ENCODE measurements around the gene ACSM2A. TPM values are rescaled to one million over a fixed set of nuclear protein-coding genes. Genes with fewer than 3 reads are reported as not detected.
A peak's percentile ranks its signal among the peaks of the same experiment; 100 is the strongest.
"Not testable (repeated sequence)": the region's sequence is repeated elsewhere in the genome, so short reads cannot be mapped to it uniquely, and the experiment has no call there.

The ACSM2A gene, protein sequence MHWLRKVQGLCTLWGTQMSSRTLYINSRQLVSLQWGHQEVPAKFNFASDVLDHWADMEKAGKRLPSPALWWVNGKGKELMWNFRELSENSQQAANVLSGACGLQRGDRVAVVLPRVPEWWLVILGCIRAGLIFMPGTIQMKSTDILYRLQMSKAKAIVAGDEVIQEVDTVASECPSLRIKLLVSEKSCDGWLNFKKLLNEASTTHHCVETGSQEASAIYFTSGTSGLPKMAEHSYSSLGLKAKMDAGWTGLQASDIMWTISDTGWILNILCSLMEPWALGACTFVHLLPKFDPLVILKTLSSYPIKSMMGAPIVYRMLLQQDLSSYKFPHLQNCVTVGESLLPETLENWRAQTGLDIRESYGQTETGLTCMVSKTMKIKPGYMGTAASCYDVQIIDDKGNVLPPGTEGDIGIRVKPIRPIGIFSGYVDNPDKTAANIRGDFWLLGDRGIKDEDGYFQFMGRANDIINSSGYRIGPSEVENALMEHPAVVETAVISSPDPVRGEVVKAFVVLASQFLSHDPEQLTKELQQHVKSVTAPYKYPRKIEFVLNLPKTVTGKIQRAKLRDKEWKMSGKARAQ
- total RNA-seq, result 359 TPM

DNA sequence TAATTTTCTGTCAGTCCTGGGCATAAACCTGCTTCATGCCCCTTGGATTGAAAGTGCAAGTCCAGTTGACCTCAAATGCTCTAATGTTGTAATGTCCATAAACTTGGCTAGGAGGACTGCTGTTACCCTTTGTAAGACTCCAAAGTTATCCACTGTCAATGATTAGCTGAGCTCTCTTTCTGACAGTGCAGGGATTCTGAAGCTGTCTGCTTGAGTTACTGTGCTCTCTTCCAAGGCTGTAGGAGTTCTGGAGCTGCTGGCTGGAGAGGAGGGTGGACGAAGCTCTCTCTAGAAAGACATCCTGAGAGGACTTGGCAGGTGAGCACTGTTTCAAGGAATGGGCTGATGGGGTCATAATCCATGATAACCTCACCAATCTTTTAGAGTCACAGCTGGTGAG is at the start of gene ACSM2A:
ACSM2A (plus strand) TSS at position 158 of the 400 bp plus-strand sequence. CDS start 8,594 bp downstream, outside the sequence.
- ATAC-seq, result peak; percentile 66

DNA sequence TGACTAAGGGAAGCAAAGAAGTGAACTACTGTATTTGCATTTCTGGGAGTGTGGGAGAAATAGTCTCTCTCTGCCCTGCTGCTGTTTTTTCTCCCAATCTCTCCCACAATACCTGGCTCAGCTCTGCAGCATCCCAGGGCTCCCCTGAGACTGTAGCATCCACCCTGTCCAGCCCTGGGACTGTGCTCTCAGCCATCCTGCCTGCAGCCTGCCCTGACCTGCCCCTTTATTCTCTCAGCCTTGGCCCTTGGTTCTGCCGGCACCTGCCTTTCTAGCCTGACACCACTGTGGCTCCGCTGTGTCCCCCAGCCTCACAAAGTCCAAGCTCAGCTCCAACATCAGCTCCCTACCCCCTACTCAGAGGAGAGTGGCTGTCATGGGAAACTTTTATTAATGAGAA is 48.7 kb upstream of the ACSM2A start:
- no peak for DNase-seq (ENCODE audit: low spot score)
- ATAC-seq, result no peak

More for the DNA sequence above, at the start of gene ACSM2A:
- DNase-seq (ENCODE audit: low spot score), result not testable (repeated sequence)

DNA sequence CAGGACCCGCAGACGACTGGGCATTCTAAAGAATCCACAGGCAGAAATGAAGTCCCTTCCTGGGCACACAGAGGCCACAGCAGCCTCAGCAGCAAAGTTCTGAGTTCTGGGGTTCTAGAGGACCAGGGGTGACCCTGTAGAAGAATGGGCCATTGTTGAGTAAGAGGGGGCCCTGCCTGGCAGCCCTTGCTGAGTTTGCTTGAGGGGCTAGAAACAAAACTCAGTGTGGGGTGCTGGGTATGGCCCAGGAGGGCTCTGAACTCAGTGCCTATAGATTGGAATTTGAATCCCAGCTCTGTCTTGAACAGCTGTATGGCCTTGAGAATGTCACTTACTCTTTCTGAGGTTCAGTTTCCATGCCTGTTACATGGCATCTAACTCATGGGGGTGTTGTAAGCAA is 46.7 kb upstream of the ACSM2A start, which contains the start of gene PDILT:
PDILT (minus strand) TSS at position 101 of the 400 bp plus-strand sequence. CDS start 5,437 bp downstream, outside the sequence.
- ATAC-seq, result no peak

DNA sequence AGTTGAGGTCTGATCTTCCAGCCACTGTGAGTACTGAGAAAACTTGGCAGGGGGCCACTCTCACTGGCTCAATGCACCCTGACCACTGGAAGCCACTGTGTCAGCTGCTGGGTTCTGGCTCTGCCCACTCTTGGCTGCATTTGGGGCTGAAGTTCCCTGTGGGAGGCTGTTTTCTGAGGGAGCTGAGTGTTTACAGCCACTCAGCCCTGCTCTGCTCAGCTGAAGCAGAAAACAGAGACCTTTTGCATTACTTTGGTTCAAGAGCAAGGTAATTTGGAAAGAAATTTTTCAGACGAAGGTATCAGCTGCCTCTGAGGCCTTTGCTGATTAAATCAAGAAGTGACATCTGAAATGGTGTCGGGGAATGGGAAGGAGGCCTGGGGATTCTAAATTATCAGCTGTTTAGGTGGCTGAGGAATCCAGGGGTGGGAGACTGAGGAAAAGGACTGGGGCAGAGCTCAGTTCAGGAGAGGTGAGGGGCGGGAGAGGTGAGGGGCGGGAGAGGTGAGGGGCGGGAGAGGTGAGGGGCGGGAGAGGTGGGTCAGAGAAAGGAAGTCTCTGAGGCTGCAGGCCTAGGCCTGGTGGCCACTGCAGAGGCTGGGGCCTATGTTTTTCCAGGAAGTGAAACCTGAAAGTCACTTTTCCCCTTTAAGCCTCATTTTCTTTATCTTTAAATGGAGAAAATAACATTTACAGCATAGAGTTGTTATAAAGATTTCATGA is 41.8 kb upstream of the ACSM2A start, which contains the start of gene ACSM5:
ACSM5 (plus strand) TSS at position 137 of the 723 bp plus-strand sequence. CDS start 1,951 bp downstream, outside the sequence.
- ATAC-seq (peak; percentile 92), DNase-seq (ENCODE audit: low spot score) (peak; percentile 97)

More for the DNA sequence above, 46.7 kb upstream of the ACSM2A start, which contains the start of gene PDILT:
- no peak for DNase-seq (ENCODE audit: low spot score)

DNA sequence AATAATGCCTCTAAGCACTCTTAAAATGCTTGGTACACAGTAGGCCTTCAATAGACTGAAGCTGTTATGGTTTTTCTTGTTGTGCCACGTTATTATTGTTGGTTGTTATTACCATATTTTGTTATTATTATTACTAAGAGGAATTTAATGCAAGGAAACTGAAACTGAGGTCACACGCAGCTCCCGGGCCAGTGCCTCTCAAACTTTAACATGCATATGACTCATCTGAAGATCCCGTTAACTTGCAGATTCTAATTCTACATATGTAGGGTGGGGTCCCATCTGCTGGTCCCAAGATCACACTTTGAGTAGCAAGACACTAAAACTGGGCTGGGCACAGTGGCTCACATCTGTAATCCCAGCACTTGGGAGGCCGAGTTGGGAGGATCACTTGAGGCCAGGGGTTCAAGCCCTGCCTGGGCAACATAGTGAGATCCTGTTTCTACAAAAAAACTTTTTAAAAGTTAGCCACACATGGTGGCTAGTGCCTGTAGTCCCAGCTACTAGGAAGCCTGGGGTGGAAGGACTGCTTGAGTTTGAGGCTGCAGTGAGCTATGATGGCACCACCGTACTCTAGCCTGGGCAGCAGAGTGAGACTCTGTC is 41.1 kb upstream of the ACSM2A start:
- ATAC-seq (peak; percentile 10), DNase-seq (ENCODE audit: low spot score) (no peak)

DNA sequence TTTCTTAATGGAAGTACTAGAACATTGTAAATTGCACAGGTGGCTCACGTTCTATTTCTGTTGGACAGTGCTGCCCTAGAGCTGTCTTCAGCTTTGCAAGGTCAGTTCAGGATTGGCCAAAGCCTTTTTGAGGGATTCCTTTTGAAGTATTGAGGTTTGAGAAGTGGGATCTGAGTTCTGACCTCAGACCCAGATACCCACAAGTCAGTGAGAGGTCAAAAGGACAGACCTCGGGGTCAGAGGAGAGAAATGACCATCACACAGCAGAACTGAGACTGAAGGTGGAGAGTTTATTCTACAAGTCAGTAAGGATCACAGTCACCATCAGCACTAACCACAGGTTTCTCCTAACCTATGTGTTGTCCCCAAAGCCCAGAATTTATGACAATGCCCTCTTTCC is 40.3 kb upstream of the ACSM2A start:
- no peak for DNase-seq (ENCODE audit: low spot score)
- peak; percentile 28 for ATAC-seq

DNA sequence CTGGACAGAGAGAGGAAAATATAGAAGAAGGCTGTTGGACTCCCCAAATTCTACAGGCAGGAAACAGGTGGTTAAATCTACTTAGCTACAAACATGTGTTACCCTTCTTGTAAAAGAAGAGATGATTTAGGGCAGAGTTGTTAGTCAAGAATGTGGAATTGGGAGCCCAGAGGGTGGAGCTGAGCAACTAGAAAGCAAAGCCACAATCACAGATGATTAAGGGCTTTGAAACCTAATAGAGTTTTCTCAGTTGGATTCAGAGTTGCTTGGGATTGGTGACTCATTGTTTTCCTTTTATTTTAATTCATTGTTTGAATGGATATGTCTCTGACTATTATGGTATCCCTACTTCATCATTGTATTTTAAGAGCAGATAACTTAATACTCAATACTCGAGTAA is 35.8 kb upstream of the ACSM2A start:
- no peak for DNase-seq (ENCODE audit: low spot score)
- no peak for ATAC-seq

DNA sequence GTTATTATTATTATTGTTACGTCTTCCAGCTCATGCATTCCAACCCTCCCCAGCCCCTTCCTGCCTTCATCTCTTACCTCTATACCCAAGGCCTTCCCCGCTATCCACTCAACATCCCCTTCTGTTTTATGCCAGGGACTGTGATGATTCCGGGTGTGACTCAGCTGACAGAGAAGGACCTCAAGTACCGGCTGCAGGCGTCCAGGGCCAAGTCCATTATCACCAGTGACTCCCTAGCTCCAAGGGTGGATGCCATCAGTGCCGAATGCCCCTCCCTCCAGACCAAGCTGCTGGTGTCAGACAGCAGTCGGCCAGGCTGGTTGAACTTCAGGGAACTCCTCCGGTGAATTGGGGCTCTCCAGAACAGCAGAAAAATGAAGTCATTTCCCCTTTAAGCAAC is 32.2 kb upstream of the ACSM2A start:
- not testable (repeated sequence) for DNase-seq (ENCODE audit: low spot score); ATAC-seq

DNA sequence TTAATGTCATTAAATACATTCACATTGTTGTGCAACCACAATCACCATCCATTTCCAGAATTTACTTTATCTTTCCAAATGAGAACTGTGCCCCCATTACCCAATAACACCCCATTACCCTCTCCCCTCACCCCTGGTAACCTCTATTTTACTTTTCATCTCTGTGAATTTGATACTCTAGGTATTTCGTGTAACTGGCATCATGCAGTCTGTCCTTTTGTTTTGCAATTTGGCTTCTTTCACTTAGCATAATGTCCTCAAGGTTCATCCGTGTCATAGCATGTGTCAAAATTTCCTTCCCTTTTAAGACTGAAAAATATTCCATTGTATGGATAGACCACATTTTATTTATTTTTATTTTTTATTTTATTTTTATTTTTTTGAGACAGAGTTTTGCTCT is 29.6 kb upstream of the ACSM2A start:
- ATAC-seq; DNase-seq (ENCODE audit: low spot score): not testable (repeated sequence)

DNA sequence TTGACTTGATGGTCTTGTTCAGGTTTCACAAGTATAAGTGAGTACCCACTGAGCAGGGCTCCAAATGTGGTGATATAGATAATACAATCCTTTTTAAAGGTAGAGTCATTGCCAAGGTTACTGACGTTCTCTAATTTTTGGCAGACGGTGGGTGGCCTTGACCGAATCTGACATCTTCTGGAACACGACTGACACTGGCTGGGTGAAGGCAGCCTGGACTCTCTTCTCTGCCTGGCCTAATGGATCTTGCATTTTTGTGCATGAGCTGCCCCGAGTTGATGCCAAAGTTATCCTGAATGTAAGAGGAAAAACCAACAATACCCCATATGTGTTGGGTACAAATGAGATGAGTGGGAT is 27.6 kb upstream of the ACSM2A start:
- ATAC-seq, result peak; percentile 62
- peak; percentile 79 for DNase-seq (ENCODE audit: low spot score)

DNA sequence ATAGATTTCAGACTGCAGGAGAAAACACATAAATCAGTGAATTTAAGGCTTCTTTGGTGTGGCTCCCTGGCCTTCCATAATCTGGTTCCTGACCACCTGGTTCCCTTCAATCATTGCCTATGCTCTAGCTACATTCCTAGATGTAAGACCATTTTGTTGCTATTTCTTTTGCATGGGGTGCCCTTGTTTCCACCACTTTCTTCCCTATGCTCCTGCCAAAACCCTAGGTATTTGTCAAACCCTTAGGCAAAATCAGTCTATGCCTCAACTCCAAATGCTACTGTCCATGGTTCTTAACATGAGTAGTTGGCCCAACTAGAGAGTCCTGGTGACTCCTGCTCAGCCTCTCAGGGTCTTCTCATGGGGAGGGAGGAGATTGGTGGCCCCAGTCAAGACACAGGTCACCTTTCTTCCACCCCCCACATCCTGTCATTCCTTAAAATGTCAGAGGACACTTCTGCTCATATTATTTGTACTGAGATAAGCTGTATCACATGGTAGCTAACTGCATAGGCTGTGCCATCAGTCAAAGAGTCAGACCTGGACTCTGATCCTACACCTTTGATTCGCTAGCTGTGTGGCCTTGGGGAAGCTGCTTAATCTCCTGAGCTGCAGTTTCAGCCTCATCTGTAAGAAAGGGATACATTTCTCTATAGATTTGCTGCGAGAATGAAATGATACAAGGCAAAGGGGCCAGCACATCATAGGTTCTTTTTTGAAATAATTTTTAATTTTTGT is 27.0 kb upstream of the ACSM2A start:
- ATAC-seq, result peak; percentile 67
- DNase-seq (ENCODE audit: low spot score), result peak; percentile 62

DNA sequence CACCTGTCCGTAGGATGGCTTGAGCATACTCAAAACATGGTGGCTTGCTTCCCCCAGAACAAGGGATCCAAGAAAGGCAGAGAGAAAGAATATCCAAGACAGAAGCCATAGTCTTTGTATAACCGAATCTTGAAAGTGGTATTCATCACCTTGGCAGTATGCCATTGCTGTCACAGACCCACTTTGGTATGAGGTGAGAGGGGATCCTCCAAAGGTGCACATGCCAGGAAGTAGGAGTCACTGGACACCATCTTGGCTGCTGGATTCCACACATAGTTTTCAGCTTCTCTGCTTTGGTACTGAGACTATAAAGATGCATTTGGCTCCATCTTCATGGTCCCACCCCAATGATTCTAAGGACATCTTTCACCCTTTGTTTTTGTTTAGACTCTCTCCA is 23.9 kb upstream of the ACSM2A start:
- not testable (repeated sequence) for ATAC-seq

DNA sequence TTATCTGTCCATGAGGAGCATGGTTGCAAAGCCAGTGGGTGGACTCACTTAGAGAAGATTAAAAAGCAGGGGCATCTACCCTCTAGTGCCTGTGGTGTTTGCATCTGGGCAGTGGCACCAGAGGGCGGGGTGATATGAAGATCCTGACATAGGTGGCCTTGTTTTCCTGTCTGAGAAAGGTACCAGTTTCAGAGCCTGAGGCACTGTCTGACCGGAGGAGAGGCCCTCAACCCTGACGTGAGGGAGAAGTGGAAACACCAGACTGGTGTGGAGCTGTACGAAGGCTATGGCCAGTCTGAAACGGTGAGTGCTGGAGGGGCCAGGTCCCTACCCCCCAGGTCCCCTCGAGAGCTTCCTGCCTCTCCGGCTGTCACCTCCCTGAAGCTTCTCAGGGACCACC is 21.8 kb upstream of the ACSM2A start:
- DNase-seq (ENCODE audit: low spot score); ATAC-seq: not testable (repeated sequence)

More for the DNA sequence above, 23.9 kb upstream of the ACSM2A start:
- DNase-seq (ENCODE audit: low spot score), result not testable (repeated sequence)

DNA sequence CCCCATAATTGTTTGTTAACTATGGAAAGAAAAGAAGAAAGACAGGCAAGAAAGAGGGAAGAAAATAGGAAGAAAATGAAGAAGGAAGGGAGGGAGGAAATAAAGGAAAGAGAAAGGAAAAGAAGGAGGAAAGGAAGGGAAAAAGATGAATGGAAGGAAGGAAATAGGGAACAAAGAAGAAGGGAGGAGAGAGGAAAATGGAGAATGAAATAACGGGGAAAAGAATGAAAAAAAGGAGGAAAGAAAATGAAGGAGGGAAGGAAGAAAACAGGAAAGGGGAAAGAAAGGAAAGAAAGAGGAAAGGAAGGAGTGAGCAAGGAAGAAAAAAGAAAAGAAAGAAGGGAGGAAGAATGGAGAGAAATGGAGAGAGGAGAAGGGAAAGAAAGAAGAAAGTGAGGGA is 20.8 kb upstream of the ACSM2A start:
- ATAC-seq; DNase-seq (ENCODE audit: low spot score): not testable (repeated sequence)

DNA sequence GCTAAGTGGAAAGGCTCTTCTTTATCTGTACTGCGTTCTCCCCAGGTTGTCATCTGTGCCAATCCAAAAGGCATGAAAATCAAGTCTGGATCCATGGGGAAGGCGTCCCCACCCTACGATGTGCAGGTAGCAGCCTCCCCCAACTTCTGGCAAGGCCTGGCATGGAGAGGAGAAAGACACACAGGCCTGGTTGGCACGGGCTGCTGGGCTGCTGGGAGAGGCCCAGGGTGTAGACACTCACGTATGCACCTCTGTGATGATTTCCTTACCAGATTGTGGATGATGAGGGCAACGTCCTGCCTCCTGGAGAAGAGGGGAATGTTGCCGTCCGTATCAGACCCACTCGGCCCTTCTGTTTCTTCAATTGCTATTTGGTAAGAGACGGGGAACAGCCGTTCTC is 20.4 kb upstream of the ACSM2A start:
- ATAC-seq (peak; percentile 78), DNase-seq (ENCODE audit: low spot score) (peak; percentile 72)

DNA sequence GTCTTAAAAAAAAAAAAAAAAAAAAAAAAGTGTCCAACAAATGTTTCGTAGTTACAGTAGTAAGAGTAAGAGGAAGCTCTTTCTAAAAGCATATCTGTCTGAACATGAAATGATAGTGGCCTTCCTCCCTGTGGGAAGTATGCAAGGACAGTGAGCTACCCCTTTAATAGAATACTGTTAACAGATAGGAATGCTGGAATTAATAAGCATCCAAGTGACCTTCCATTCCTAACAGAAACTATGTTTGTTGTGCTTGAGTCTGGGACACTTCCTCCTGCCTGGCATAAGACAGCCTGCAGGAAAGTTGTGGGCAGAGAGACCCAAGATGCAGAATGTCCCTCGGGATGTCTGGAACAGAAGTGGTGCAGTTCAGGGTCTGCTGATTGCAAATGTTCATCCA is 12.4 kb upstream of the ACSM2A start:
- not testable (repeated sequence) for DNase-seq (ENCODE audit: low spot score)
- peak; percentile 1 for ATAC-seq

DNA sequence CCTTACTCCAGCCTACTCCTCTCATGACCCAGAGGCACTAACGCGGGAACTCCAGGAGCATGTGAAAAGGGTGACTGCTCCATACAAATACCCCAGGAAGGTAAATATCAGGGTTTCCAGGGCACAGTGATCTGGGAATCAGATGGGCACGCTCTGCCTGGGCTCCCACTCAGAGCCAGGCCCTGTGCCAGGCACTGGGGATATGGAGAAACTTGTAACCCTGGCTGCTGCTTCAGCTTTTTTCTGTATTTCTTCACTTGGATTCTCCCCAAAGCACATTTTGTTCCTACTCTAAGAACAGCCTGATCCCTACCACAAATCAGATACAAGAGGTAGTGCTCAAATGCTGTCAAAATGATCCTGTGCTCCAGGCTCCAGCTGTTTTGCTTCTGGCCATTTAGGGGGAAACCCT is 11.5 kb upstream of the ACSM2A start:
- peak; percentile 85 for ATAC-seq
- peak; percentile 89 for DNase-seq (ENCODE audit: low spot score)

DNA sequence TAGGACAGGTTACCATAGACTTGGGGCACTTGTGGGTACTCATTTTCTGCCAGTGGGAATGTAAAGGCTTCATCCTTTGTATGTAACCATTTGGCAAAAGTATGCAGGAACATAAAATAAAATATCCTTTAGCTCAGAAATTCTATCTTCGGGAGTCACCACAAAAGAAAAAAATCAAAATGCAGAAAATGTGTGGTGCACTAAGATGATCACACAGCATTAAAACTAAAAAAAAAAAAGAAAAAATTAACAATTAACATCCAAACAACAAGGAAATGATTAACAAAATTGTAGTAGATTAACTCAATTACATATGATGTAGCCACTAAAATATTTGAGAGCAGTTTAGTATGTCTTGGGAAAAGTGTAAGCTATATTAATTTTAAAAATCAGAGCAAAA is 10.6 kb upstream of the ACSM2A start:
- not testable (repeated sequence) for DNase-seq (ENCODE audit: low spot score); ATAC-seq

DNA sequence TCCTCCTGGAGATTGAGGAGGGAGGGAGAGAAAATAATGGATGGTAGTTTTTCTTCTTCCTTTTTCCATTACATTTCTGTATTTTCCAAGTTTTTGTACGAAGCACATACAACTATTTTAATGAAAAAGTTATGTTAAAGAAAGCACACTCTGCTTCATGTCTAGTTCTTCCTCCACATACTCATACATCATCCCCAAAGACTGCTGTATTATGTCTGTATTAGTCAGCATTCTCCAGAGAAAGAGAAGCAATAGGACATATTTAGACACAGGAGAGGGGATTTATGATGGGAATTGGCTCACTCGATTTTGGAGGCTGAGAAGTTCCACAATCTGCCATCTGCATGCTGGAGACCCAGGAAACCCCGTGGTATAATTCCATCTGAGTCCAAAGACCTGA is 10.1 kb upstream of the ACSM2A start:
- DNase-seq (ENCODE audit: low spot score), result no peak
- no peak for ATAC-seq

DNA sequence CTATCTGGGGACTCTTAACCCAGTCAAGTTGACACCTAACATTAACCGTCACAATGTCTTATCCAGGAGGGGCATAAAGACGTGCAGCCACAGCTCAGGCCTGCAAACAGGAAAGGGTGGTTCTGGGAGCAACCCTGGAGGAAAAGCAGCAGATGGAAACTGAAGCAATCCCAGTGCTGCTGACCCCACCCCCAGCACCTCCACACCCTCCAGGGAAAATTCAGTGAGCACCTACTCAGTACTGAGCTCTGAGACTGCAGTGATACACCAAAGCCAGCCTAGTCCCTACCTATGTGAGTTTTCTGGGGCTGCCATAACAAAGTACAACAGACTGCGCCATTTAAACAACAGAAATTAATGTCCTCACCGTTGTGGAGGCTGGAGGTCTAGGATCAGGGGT is 9.5 kb upstream of the ACSM2A start:
- ATAC-seq; DNase-seq (ENCODE audit: low spot score): not testable (repeated sequence)

Measured in left lobe of liver (tissue), 2 donors.